H9 (cell line): Measurements from ENCODE around the gene SLC2A4. TPM values are rescaled to one million over a fixed set of nuclear protein-coding genes. Genes with fewer than 3 reads are reported as not detected.

Experiments
- DNase-seq: peaks from one replicate; pipeline ENCODE4 v3.0.0-alpha.2; 2017
- H2AFZ ChIP-seq: one replicate; pipeline ENCODE4 v1.6.1; 2013; ENCODE audit warnings: mild to moderate bottlenecking, low read length, control low read depth, moderate library complexity
- H2AK5ac ChIP-seq: 2 replicates; pipeline ENCODE4 v1.6.1; 2013; ENCODE audit warnings: low read length, control low read depth, mixed read lengths; ENCODE audit not compliant: insufficient read length
- H2BK120ac ChIP-seq: one replicate; pipeline ENCODE4 v1.6.1; 2013; ENCODE audit warnings: low read depth, mild to moderate bottlenecking, low read length, control low read depth, inconsistent platforms; ENCODE audit not compliant: poor library complexity, severe bottlenecking
- H2BK12ac ChIP-seq: 2 replicates; pipeline ENCODE4 v1.6.1; 2013; ENCODE audit warnings: low read length, control low read depth, mixed read lengths, low read depth; ENCODE audit not compliant: insufficient read length
- H2BK15ac ChIP-seq: 2 replicates; pipeline ENCODE4 v1.6.1; 2013; ENCODE audit warnings: low read depth, low read length, control low read depth
- H2BK20ac ChIP-seq: one replicate; pipeline ENCODE4 v1.6.1; 2013; ENCODE audit warnings: low read depth, mild to moderate bottlenecking, low read length, control low read depth, inconsistent platforms; ENCODE audit not compliant: poor library complexity, severe bottlenecking
- H2BK5ac ChIP-seq: 2 replicates; pipeline ENCODE4 v1.6.1; 2013; ENCODE audit warnings: low read length, control low read depth, mixed read lengths; ENCODE audit not compliant: insufficient read length
- H3K14ac ChIP-seq: 2 replicates; pipeline ENCODE4 v1.6.1; 2013; ENCODE audit warnings: low read length, control low read depth; ENCODE audit not compliant: insufficient read depth
- H3K18ac ChIP-seq: 2 replicates; pipeline ENCODE4 v1.6.1; 2013; ENCODE audit warnings: low read depth, mild to moderate bottlenecking, mixed read lengths, low read length, control low read depth; ENCODE audit not compliant: insufficient read length
- H3K23ac ChIP-seq: 2 replicates; pipeline ENCODE4 v1.6.1; 2013; ENCODE audit warnings: low read length, control low read depth, mixed read lengths, low read depth; ENCODE audit not compliant: insufficient read length
- H3K23me2 ChIP-seq: 2 replicates; pipeline ENCODE4 v1.6.1; 2013; ENCODE audit warnings: low read depth, mild to moderate bottlenecking, mixed read lengths, low read length, control low read depth; ENCODE audit not compliant: insufficient read length, poor library complexity, severe bottlenecking
- H3K27ac ChIP-seq: 2 replicates; pipeline ENCODE4 v1.5.1; 2013; ENCODE audit warnings: low read length, control low read depth, mixed read lengths, low read depth; ENCODE audit not compliant: insufficient read length
- H3K27me3 ChIP-seq: 2 replicates; pipeline ENCODE4 v1.6.1; 2013; ENCODE audit warnings: low read length, control low read depth, inconsistent platforms; ENCODE audit not compliant: insufficient read depth
- H3K4ac ChIP-seq: 2 replicates; pipeline ENCODE4 v1.6.1; 2013; ENCODE audit warnings: low read depth, mild to moderate bottlenecking, control low read depth, inconsistent platforms, low read length, moderate library complexity
- H3K4me1 ChIP-seq: 2 replicates; pipeline ENCODE4 v1.6.1; 2013; ENCODE audit warnings: low read length, control low read depth, inconsistent platforms; ENCODE audit not compliant: insufficient read depth
- H3K4me2 ChIP-seq: 2 replicates; pipeline ENCODE4 v1.6.1; 2013; ENCODE audit warnings: low read length, control low read depth, mixed read lengths; ENCODE audit not compliant: insufficient read length, insufficient read depth
- H3K56ac ChIP-seq: 2 replicates; pipeline ENCODE4 v1.6.1; 2013; ENCODE audit warnings: low read depth, mild to moderate bottlenecking, mixed read lengths, low read length, control low read depth; ENCODE audit not compliant: insufficient read length
- H3K79me1 ChIP-seq: 2 replicates; pipeline ENCODE4 v1.6.1; 2013; ENCODE audit warnings: low read depth, mild to moderate bottlenecking, moderate library complexity, low read length, control low read depth, inconsistent platforms; ENCODE audit not compliant: insufficient read depth, poor library complexity, severe bottlenecking
- H3K79me2 ChIP-seq: 2 replicates; pipeline ENCODE4 v1.6.1; 2013; ENCODE audit warnings: low read length, control low read depth, inconsistent platforms; ENCODE audit not compliant: insufficient read depth
- H3K9ac ChIP-seq: 2 replicates; pipeline ENCODE4 v1.6.1; 2013; ENCODE audit warnings: low read length, control low read depth, mixed read lengths; ENCODE audit not compliant: insufficient read length; ENCODE audit errors: extremely low read depth
- H3K9me3 ChIP-seq: one replicate; pipeline ENCODE4 v1.6.1; 2013; ENCODE audit warnings: low read depth, low read length, inconsistent platforms; ENCODE audit not compliant: control insufficient read depth
- H3T11ph ChIP-seq: one replicate; pipeline ENCODE4 v1.6.1; 2013; ENCODE audit warnings: mild to moderate bottlenecking, low read length, control low read depth, inconsistent platforms
- H4K20me1 ChIP-seq: one replicate; pipeline ENCODE4 v1.6.1; 2013; ENCODE audit not compliant: control insufficient read depth, insufficient read length, insufficient read depth
- H4K5ac ChIP-seq: 2 replicates; pipeline ENCODE4 v1.6.1; 2013; ENCODE audit warnings: low read depth, mild to moderate bottlenecking, mixed read lengths, low read length, control low read depth; ENCODE audit not compliant: insufficient read length
- H4K8ac ChIP-seq: replicated peaks from 2 replicates; pipeline ENCODE4 v1.6.1; 2013; ENCODE audit warnings: low read length, control low read depth, mixed read lengths, low read depth; ENCODE audit not compliant: insufficient read length
- H4K91ac ChIP-seq: 2 replicates; pipeline ENCODE4 v1.6.1; 2013; ENCODE audit warnings: low read depth, mild to moderate bottlenecking, moderate library complexity, mixed read lengths, low read length, control low read depth; ENCODE audit not compliant: insufficient read length
- H3K27ac Mint-ChIP-seq, 3 experiments: 2 replicates in 2 of 3; 3 replicates in 1 of 3; pipeline ENCODE4 v1.8.0; 2020 to 2021; ENCODE audit warnings: mixed read lengths in 3 of 3, mild to moderate bottlenecking in 1 of 3, moderate library complexity in 1 of 3
- H3K27me3 Mint-ChIP-seq: 2 replicates; pipeline ENCODE4 v1.8.0; 2021; ENCODE audit warnings: low read depth, mild to moderate bottlenecking, moderate library complexity, mixed read lengths
- H3K36me3 Mint-ChIP-seq, 3 experiments: 2 replicates in 2 of 3; 3 replicates in 1 of 3; pipeline ENCODE4 v1.8.0; 2020 to 2021; ENCODE audit warnings: low read depth in 3 of 3, mixed read lengths in 3 of 3; ENCODE audit not compliant: insufficient read depth in 1 of 3
- H3K4me1 Mint-ChIP-seq, 2 experiments: 2 replicates each; pipeline ENCODE4 v1.8.0; 2020; ENCODE audit warnings: mixed read lengths in 2 of 2
- H3K4me3 Mint-ChIP-seq, 2 experiments: 2 replicates in 1 of 2; 3 replicates in 1 of 2; pipeline ENCODE4 v1.8.0; 2020 to 2021; ENCODE audit warnings: mild to moderate bottlenecking in 2 of 2, mixed read lengths in 2 of 2, moderate library complexity in 1 of 2
- H3K9me3 Mint-ChIP-seq, 2 experiments: 2 replicates in 1 of 2; 3 replicates in 1 of 2; pipeline ENCODE4 v1.8.0; 2020; ENCODE audit warnings: mild to moderate bottlenecking in 2 of 2, mixed read lengths in 2 of 2, moderate library complexity in 1 of 2
- WGBS: extraction: QIAGEN DNeasy Blood & Tissue Kit; methylation state at CpG from one replicate; pipeline ENCODE4 v1.1.7; 2013; ENCODE audit warnings: missing lambda C conversion rate, low lambda C conversion rate, mixed read lengths; ENCODE audit not compliant: insufficient read length; ENCODE audit errors: extremely low coverage; 5-methylcytosine and 5-hydroxymethylcytosine counted together
- total RNA-seq: library from RNA; stranded (reverse); gene quantifications from 2 replicates; pipeline ENCODE4 v1.2.1, GENCODE V29; 2021
- TF ChIP-seq, protein P1 (sequence below): fragments of 200-600 bp; sonication (generic); conservative IDR thresholded peaks from 3 replicates; pipeline ENCODE4 v1.8.0; 2021; ENCODE audit warnings: antibody characterized with exemption, mild to moderate bottlenecking

SLC2A4 gene
- total RNA-seq, 1 experiment from 2014 or later, result 4.4 TPM

- no peak within 1 kb of the TSS for H3K56ac ChIP-seq
- H3K4me1 ChIP-seq, result no peaks in the 10 kb centered on the region
- H3K79me1 ChIP-seq, result peaks cover 17% of the 10 kb centered on the region
- peak within 1 kb of the TSS; percentile 98 for H3K9ac ChIP-seq
- peak; percentile 98 for DNase-seq
- H3K27me3 ChIP-seq, result no peaks in the 10 kb centered on the region
- H2BK12ac ChIP-seq, result no peak within 1 kb of the TSS
- Mint-ChIP-seq H3K4me1 (peaks cover 27 to 40% of the 10 kb centered on the region in 2 experiments), H3K4me3 (peak within 1 kb of the TSS; percentile 94 to 100), H3K9me3 (0 out of 5 replicates have a peak, but pooled peaks cover 0 to 2% of the 10 kb centered on the region in 2 experiments), H3K27me3 (no peaks in the 10 kb centered on the region; the same call in 1 of the 2 replicates), H3K36me3 (peaks cover 38 to 63% (median 52%) of the 10 kb centered on the region in 3 experiments; a peak in 6 of 7 replicates), H3K27ac (peak within 1 kb of the TSS; percentile 92 to 99 (median 97))
- H4K5ac ChIP-seq, result no peak within 1 kb of the TSS
- H3K79me2 ChIP-seq, result peaks cover 23% of the 10 kb centered on the region; the same call in 1 of the 2 replicates
- H2AFZ ChIP-seq, result no peak within 1 kb of the TSS
- H3K14ac ChIP-seq, result peak within 1 kb of the TSS; percentile 70; the same call in 1 of the 2 replicates
- H3T11ph ChIP-seq, result no peak within 1 kb of the TSS
- no CpG with 5 or more reads among the region's 72 CpGs for WGBS
- no peaks in the 10 kb centered on the region for H4K20me1 ChIP-seq
- peaks cover 7% of the 10 kb centered on the region for H3K23me2 ChIP-seq
- H2BK5ac ChIP-seq, result no peak within 1 kb of the TSS
- no peak within 1 kb of the TSS for H2BK120ac ChIP-seq
- H3K4me2 ChIP-seq, result peak within 1 kb of the TSS; percentile 92
- no peak within 1 kb of the TSS for H2BK15ac ChIP-seq
- no peak within 1 kb of the TSS for H2AK5ac ChIP-seq
- no peak within 1 kb of the TSS for H2BK20ac ChIP-seq
- H3K27ac ChIP-seq, result no peak within 1 kb of the TSS
- H3K9me3 ChIP-seq, result no peaks in the 10 kb centered on the region
- TF ChIP-seq, protein P1, sequence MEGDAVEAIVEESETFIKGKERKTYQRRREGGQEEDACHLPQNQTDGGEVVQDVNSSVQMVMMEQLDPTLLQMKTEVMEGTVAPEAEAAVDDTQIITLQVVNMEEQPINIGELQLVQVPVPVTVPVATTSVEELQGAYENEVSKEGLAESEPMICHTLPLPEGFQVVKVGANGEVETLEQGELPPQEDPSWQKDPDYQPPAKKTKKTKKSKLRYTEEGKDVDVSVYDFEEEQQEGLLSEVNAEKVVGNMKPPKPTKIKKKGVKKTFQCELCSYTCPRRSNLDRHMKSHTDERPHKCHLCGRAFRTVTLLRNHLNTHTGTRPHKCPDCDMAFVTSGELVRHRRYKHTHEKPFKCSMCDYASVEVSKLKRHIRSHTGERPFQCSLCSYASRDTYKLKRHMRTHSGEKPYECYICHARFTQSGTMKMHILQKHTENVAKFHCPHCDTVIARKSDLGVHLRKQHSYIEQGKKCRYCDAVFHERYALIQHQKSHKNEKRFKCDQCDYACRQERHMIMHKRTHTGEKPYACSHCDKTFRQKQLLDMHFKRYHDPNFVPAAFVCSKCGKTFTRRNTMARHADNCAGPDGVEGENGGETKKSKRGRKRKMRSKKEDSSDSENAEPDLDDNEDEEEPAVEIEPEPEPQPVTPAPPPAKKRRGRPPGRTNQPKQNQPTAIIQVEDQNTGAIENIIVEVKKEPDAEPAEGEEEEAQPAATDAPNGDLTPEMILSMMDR, result no peak
- H3K23ac ChIP-seq, result no peak within 1 kb of the TSS
- H3K18ac ChIP-seq, result peak within 1 kb of the TSS; percentile 18
- H3K4ac ChIP-seq, result no peak within 1 kb of the TSS
- no peak within 1 kb of the TSS for H4K91ac ChIP-seq
- H4K8ac ChIP-seq, result no peak within 1 kb of the TSS
Measured at GRCh38 chr17:7234083-7234951, 47.2 kb upstream of the SLC2A4 start, which contains the start of gene DVL2. Gene DVL2 (minus strand): TSS chr17:7234517. CDS start chr17:7234262, 255 bp downstream.
